ENCODE results near the gene HP.

DNA sequence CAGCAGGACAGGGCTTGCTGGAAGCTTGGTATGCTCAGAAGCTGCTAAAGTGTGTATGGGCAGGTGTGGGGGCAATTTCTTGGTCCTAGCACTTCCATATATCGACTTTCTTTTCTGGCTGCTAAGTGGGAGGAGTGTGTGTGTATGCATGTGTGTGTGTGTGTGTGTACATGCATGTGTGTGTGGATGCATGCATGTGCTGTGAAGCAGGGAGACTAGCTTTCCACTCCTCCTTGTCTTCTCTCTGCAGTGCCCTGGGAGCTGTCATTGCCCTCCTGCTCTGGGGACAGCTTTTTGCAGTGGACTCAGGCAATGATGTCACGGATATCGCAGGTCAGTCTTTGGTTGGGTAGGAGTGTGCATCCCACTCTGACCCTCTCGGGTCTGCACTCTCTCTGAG lies 1.6 kb downstream of the HP start:
- TF ChIP-seq POLR2A (IDR thresholded peaks at IDR 0.05) (no peak), POLR2AphosphoS5 (IDR thresholded peaks at IDR 0.05) (no peak), EP300 (IDR thresholded peaks at IDR 0.05; ENCODE audit: low read depth) (no peak)
- TF ChIP-seq, protein P1, sequence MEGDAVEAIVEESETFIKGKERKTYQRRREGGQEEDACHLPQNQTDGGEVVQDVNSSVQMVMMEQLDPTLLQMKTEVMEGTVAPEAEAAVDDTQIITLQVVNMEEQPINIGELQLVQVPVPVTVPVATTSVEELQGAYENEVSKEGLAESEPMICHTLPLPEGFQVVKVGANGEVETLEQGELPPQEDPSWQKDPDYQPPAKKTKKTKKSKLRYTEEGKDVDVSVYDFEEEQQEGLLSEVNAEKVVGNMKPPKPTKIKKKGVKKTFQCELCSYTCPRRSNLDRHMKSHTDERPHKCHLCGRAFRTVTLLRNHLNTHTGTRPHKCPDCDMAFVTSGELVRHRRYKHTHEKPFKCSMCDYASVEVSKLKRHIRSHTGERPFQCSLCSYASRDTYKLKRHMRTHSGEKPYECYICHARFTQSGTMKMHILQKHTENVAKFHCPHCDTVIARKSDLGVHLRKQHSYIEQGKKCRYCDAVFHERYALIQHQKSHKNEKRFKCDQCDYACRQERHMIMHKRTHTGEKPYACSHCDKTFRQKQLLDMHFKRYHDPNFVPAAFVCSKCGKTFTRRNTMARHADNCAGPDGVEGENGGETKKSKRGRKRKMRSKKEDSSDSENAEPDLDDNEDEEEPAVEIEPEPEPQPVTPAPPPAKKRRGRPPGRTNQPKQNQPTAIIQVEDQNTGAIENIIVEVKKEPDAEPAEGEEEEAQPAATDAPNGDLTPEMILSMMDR (IDR thresholded peaks at IDR 0.05): no peak
